ENCODE results near the gene WNT2B. TPM values are rescaled to one million over a fixed set of nuclear protein-coding genes. Genes with fewer than 3 reads are reported as not detected.

Gene WNT2B
- total and polyA plus RNA-seq, 2 donors (not counting 3 experiments of a cell fraction or from before 2014, with no cell fraction given), result 1.5 to 3.6 TPM

GRCh38 chr1:112576240-112576639 is 67.5 kb downstream of the WNT2B start:
- ChIA-PET POLR2A (interaction anchor here (0.6 to 0.7 kb wide), 2 partner anchors 11 to 182 kb away, joined by 3 to 5 read pairs; no protein-coding TSS in a partner anchor), CTCF (interaction anchor here (0.9 to 2.7 kb wide), 5 partner anchors 15 to 98 kb away, joined by 3 to 18 read pairs (median 4); partner anchors contain the start of gene MOV10)
- Histone ChIP-seq H3K4me2 (ENCODE audit: insufficient read depth, low read length) (no peak overlapping the region), H3K79me2 (ENCODE audit: control insufficient read depth, insufficient read depth, low read length) (no peaks in the 10 kb centered on the region), H3K27me3 (ENCODE audit: control insufficient read depth in 2 of 2, insufficient read depth in 2 of 2, low read length in 2 of 2) (no peaks in the 10 kb centered on the region), H4K20me1 (replicated peaks; ENCODE audit: control insufficient read depth, extremely low read depth, insufficient read depth, low read length) (no peaks in the 10 kb centered on the region), H3K27ac (ENCODE audit: insufficient read depth, low read depth, low read length) (no peak overlapping the region), H3K36me3 (ENCODE audit: control insufficient read depth in 2 of 2, extremely low read depth in 1 of 2, insufficient read depth in 2 of 2, low read length in 2 of 2) (peaks cover 2 to 5% of the 10 kb centered on the region in 2 experiments), H3K9me1 (replicated peaks; ENCODE audit: control insufficient read depth, extremely low read depth, insufficient read depth, low read length) (no peaks in the 10 kb centered on the region), H3K9ac (replicated peaks; ENCODE audit: extremely low read depth, insufficient read depth, low read length) (no peak overlapping the region), H3K4me3 (replicated peaks in 1 of 3; ENCODE audit: insufficient read depth in 1 of 3, low read depth in 1 of 3, low read length in 3 of 3) (no peak overlapping the region), H3K4me1 (ENCODE audit: control insufficient read depth, extremely low read depth, insufficient read depth, low read length) (peaks cover 14% of the 10 kb centered on the region), H2AFZ (ENCODE audit: low read depth, low read length) (no peak overlapping the region), H3K9me3 (replicated peaks; ENCODE audit: control insufficient read depth, insufficient read depth, low read length) (no peaks in the 10 kb centered on the region)
- BruUV-seq (replicated peaks), result no TSS peak
- intact Hi-C loops (cut with micrococcal nuclease), result no loop called here
- dilution Hi-C loops (cut with MboI; ENCODE audit: extremely low pct_ligation_motif_present, low sequenced_read_pairs), result no loop called here
- DNase-seq (ENCODE audit: low read depth, low spot score), result no peak
- FAIRE-seq, result no peak
- TF ChIP-seq POLR2AphosphoS5 (IDR thresholded peaks at IDR 0.05; ENCODE audit: insufficient read depth, low read depth, low read length) (no peak), CTCF (IDR thresholded peaks at IDR 0.05; ENCODE audit: extremely low read depth in 1 of 2, insufficient read depth in 1 of 2, low read depth in 1 of 2, low read length in 2 of 2) (no peak), GATA2 (IDR thresholded peaks at IDR 0.05; ENCODE audit: insufficient read depth, insufficient read length, low read depth, low read length) (no peak), MYC (IDR thresholded peaks at IDR 0.05; ENCODE audit: low read depth, low read length) (no peak), JUN (IDR thresholded peaks at IDR 0.05; ENCODE audit: borderline replicate concordance, insufficient read depth, insufficient read length, low read depth) (no peak), EZH2 (IDR thresholded peaks at IDR 0.05; ENCODE audit: borderline replicate concordance, low read depth, low read length, severe bottlenecking) (no peak), POLR2A (IDR thresholded peaks at IDR 0.05; ENCODE audit: low read depth, low read length) (no peak)

Small RNA genes lying within 50 kb of the gene (microRNA-seq; reads per million reads assigned to microRNA genes)
- gene MIR4256 (ENCODE audit: borderline number of aligned reads, borderline replicate concordance), result not detected

Other genes with a start within 250 kb of the WNT2B start
- 94.4 and 96.4 TPM in 2 replicates for gene CTTNBP2NL, start 112.8 kb upstream of the WNT2B start, total RNA-seq
- 20.4 and 21.5 TPM in 2 replicates for gene CTTNBP2NL, start 112.8 kb upstream of the WNT2B start, polyA plus RNA-seq
- gene ST7L, start 110.2 kb downstream of the WNT2B start, total RNA-seq, result 24.5 and 28.4 TPM in 2 replicates
- gene ST7L, start 110.2 kb downstream of the WNT2B start, polyA plus RNA-seq, result 12.3 and 12.6 TPM in 2 replicates
- gene CAPZA1, start 110.9 kb downstream of the WNT2B start, total RNA-seq, result 177 and 183 TPM in 2 replicates
- 60.8 and 77.1 TPM in 2 replicates for gene CAPZA1, start 110.9 kb downstream of the WNT2B start, polyA plus RNA-seq
- 103 and 113 TPM in 2 replicates for gene MOV10, start 165.7 kb downstream of the WNT2B start, total RNA-seq
- 97.1 and 98.0 TPM in 2 replicates for gene MOV10, start 165.7 kb downstream of the WNT2B start, polyA plus RNA-seq
- 652 and 699 TPM in 2 replicates for gene RHOC, start 198.2 kb downstream of the WNT2B start, total RNA-seq
- 1,244 and 1,340 TPM in 2 replicates for gene RHOC, start 198.2 kb downstream of the WNT2B start, polyA plus RNA-seq
- 1.7 and 2.4 TPM in 2 replicates for gene PPM1J, start 206.4 kb downstream of the WNT2B start, total RNA-seq
- 3.1 and 3.2 TPM in 2 replicates for gene PPM1J, start 206.4 kb downstream of the WNT2B start, polyA plus RNA-seq